Right lobe of liver (tissue), 4 donors: Measurements from ENCODE around the gene C1QTNF6.

Experiments
- CTCF ChIP-seq, 4 donors: fragments of 200-600 bp in 3 of 4; fragments of 450-650 bp in 1 of 4; IDR thresholded peaks; one replicate each; pipeline versions ENCODE4 v1.5.1 to v1.8.0; 2016 to 2022; ENCODE audit warnings: antibody characterized with exemption in 4 of 4, mild to moderate bottlenecking in 2 of 4
- POLR2A ChIP-seq: fragments of 450-650 bp; IDR thresholded peaks from one replicate; pipeline ENCODE4 v1.6.1; 2017; ENCODE audit warnings: antibody characterized with exemption, mild to moderate bottlenecking
- donor health status: DM: no; HTN: no; CAD: no.
- donor health status: DM: no; HTN: no; CAD: no.
- donor health status: DM: no; HTN: yes; CAD: no.

GRCh38 chr22:37196539-37197450 lies 8.7 kb upstream of the C1QTNF6 start:
- TF ChIP-seq POLR2A, result no peak
- peak; percentile 21 to 41 (median 38) for TF ChIP-seq CTCF (IDR thresholded peaks at IDR 0.05)
